Hepatocyte (in vitro differentiated cells): ENCODE data around the gene RNLS.
"Not testable (repeated sequence)": the region's sequence is repeated elsewhere in the genome, so short reads cannot be mapped to it uniquely, and the experiment has no call there.

Experiments used
- CTCF ChIP-seq: fragments of 200-600 bp; sonication (generic); IDR thresholded peaks from 2 replicates; pipeline ENCODE4 v1.5.1; 2016; ENCODE audit warnings: antibody characterized with exemption, mild to moderate bottlenecking; ENCODE audit not compliant: poor library complexity
- EZH2 ChIP-seq: fragments of 200-600 bp; sonication (generic); IDR thresholded peaks from 2 replicates; pipeline ENCODE4 v1.6.1; 2016; ENCODE audit warnings: antibody characterized with exemption, mild to moderate bottlenecking, borderline replicate concordance
- EZH2phosphoT487 ChIP-seq: fragments of 200-600 bp; sonication (generic); IDR thresholded peaks from one replicate; pipeline ENCODE4 v1.6.1; 2018; ENCODE audit warnings: antibody characterized with exemption, mild to moderate bottlenecking, low read depth, moderate library complexity; ENCODE audit not compliant: unreplicated experiment, severe bottlenecking

- TF ChIP-seq EZH2, CTCF, EZH2phosphoT487: not testable (repeated sequence)
These were observed 274.8 kb downstream of the RNLS start for GRCh38 chr10:88308361-88308760.
